ENCODE results near the gene GJB6.

GJB6 gene

GRCh38 chr13:20247963-20248362, 15.8 kb upstream of the GJB6 start:
- no peak for DNase-seq (ENCODE audit: extremely low spot score)
- TF ChIP-seq, protein P1, sequence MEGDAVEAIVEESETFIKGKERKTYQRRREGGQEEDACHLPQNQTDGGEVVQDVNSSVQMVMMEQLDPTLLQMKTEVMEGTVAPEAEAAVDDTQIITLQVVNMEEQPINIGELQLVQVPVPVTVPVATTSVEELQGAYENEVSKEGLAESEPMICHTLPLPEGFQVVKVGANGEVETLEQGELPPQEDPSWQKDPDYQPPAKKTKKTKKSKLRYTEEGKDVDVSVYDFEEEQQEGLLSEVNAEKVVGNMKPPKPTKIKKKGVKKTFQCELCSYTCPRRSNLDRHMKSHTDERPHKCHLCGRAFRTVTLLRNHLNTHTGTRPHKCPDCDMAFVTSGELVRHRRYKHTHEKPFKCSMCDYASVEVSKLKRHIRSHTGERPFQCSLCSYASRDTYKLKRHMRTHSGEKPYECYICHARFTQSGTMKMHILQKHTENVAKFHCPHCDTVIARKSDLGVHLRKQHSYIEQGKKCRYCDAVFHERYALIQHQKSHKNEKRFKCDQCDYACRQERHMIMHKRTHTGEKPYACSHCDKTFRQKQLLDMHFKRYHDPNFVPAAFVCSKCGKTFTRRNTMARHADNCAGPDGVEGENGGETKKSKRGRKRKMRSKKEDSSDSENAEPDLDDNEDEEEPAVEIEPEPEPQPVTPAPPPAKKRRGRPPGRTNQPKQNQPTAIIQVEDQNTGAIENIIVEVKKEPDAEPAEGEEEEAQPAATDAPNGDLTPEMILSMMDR (IDR thresholded peaks at IDR 0.05; ENCODE audit: control extremely low read depth, extremely low read depth, low read depth, missing control alignments) = no peak
- POLR2A ChIA-PET = no interaction called here
- CTCF ChIA-PET = no interaction called here

DNA sequence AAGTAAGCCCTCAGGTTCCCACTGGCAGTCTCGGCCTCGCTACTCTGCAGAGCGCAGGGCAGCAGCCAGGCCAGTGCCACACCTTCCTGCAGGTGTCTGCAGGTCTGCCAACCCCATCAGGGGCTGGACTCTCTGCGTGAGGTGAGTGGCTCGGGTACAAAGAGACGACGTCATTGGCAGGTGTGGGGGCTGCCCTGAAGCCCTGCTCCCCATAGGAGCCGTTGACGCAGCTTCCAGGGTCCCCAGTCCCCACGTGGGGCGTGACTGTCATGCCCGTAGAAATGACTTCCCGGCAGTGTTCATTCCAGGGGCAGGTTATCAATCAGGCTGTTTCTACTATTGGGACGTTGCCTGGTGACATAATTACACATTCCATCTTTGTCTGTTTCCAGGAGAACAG, 15.3 kb upstream of the GJB6 start:
- DNase-seq (ENCODE audit: extremely low spot score) = no peak
- POLR2A ChIA-PET = no interaction called here
- TF ChIP-seq, protein P1 (IDR thresholded peaks at IDR 0.05; ENCODE audit: control extremely low read depth, extremely low read depth, low read depth, missing control alignments) = no peak
- CTCF ChIA-PET = interaction anchor here (1.7 kb wide), 1 partner anchor 86 kb away, joined by 3 read pairs; no protein-coding TSS in a partner anchor

DNA sequence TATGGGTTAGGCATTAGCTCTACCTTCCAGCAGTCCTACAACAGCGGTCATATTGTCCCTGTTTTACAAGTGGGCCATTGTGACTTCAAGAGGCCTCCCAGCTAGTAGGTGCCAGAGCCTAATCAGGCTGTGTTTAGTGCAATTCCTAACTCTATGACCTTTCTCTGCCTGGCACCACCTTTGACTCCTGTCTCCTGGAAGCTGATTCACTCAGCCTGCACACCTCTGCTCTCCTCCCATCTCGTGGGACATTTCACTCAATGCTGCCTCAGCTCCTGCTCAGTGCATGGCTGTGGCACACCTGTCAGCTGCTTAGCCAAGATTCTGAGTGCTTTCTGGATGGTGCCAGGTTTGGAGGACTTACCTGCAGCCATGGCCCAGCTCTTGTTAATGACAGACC, 9.5 kb upstream of the GJB6 start:
- POLR2A ChIA-PET = no interaction called here
- CTCF ChIA-PET = interaction anchor here (1.2 to 1.4 kb wide), 2 partner anchors 14 to 26 kb away, joined by 3 to 4 read pairs; no protein-coding TSS in a partner anchor
- no peak for DNase-seq (ENCODE audit: extremely low spot score)
- TF ChIP-seq, protein P1 (IDR thresholded peaks at IDR 0.05; ENCODE audit: control extremely low read depth, extremely low read depth, low read depth, missing control alignments) = no peak

GRCh38 chr13:20239748-20240147, 7.6 kb upstream of the GJB6 start:
- CTCF ChIA-PET = no interaction called here
- no peak for DNase-seq (ENCODE audit: extremely low spot score)
- POLR2A ChIA-PET = no interaction called here
- TF ChIP-seq, protein P1 (IDR thresholded peaks at IDR 0.05; ENCODE audit: control extremely low read depth, extremely low read depth, low read depth, missing control alignments) = no peak

DNA sequence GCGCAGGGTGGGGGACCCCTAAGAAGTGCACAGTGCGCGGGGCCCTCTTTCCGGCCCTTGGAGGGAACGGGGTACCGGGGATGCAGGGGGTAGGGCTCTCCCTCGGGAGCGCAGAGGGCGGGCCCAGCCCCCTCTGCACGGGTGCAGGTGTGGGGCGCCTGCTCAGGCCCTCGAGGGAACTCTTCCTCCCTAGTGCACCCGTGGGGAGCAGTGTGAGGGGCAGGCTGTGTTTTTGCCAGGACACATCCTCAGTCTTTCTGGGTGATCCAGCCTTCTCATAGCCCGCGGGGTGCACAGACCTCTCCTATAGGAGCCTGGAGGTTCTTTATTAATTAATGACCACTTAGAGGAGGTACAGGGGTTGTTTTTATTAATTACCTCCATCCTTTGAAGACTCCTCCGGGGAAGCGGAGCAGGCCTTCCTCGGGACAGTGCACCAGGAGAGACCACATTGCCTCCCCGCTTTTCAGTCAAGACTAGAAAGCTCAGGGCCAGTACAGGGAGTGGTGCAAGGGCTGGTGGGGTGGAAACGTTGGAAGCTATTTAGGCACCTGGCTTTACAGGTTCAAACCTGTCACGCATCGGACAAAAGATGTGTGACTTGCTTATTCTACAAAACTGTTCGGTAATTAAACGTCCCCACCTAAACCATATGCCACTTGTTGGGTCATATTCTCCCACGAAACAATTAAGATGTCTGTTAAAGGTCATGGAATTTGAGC, 598 bp upstream of the GJB6 start:
- TF ChIP-seq, protein P1 (IDR thresholded peaks at IDR 0.05; ENCODE audit: control extremely low read depth, extremely low read depth, low read depth, missing control alignments) = no peak
- no peak for DNase-seq (ENCODE audit: extremely low spot score)
- ChIA-PET CTCF (no interaction called here), POLR2A (no interaction called here)

- POLR2A ChIA-PET = no interaction called here
- TF ChIP-seq, protein P1 (IDR thresholded peaks at IDR 0.05; ENCODE audit: control extremely low read depth, extremely low read depth, low read depth, missing control alignments) = no peak
- CTCF ChIA-PET = interaction anchor here (1.6 kb wide), 1 partner anchor 33 kb away, joined by 3 read pairs; no protein-coding TSS in a partner anchor
- DNase-seq (ENCODE audit: extremely low spot score) = no peak
These were observed 943 bp downstream of the GJB6 start for GRCh38 chr13:20230913-20231838.

Data from GM10248 (cell line).